ENCODE results near the gene BMP8B.

Gene BMP8B

GRCh38 chr1:39755965-39756659, 32.6 kb downstream of the BMP8B start:
- no peak for DNase-seq

GRCh38 chr1:39754906-39755504, 33.7 kb downstream of the BMP8B start:
- DNase-seq, result no peak

- DNase-seq, result no peak
Measured at GRCh38 chr1:39754026-39754570, 34.6 kb downstream of the BMP8B start.

- DNase-seq, result no peak
Measured at GRCh38 chr1:39753132-39754025, 35.3 kb downstream of the BMP8B start.

GRCh38 chr1:39752703-39753102, 36.0 kb downstream of the BMP8B start:
- DNase-seq, result no peak

- no peak for DNase-seq
Measured at GRCh38 chr1:39751595-39751994, 37.1 kb downstream of the BMP8B start.

- no peak for DNase-seq
Measured at GRCh38 chr1:39745016-39745670, 43.5 kb downstream of the BMP8B start.

GRCh38 chr1:39738622-39739366, 49.9 kb downstream of the BMP8B start, which contains the start of gene PPIE:
TSS of gene PPIE (plus strand) at chr1:39738882. CDS start at chr1:39738901, 19 bp downstream.
- DNase-seq, result peak; percentile 99

- DNase-seq, result no peak
Measured at GRCh38 chr1:39737546-39738169, 51.0 kb downstream of the BMP8B start.

- DNase-seq, result no peak
Measured at GRCh38 chr1:39735731-39736130, 52.9 kb downstream of the BMP8B start.

GRCh38 chr1:39733161-39733560, 55.5 kb downstream of the BMP8B start:
- DNase-seq, result no peak

GRCh38 chr1:39732730-39733129, 55.9 kb downstream of the BMP8B start:
- DNase-seq, result no peak

- DNase-seq, result no peak
Measured at GRCh38 chr1:39729842-39730241, 58.8 kb downstream of the BMP8B start.

GRCh38 chr1:39729030-39729429, 59.6 kb downstream of the BMP8B start:
- no peak for DNase-seq

GRCh38 chr1:39727932-39728317, 60.7 kb downstream of the BMP8B start:
- no peak for DNase-seq

- DNase-seq, result no peak
Measured at GRCh38 chr1:39727221-39727931, 61.3 kb downstream of the BMP8B start.

GRCh38 chr1:39726600-39726999, 62.1 kb downstream of the BMP8B start:
- no peak for DNase-seq

GRCh38 chr1:39722495-39722894, 66.2 kb downstream of the BMP8B start:
- no peak for DNase-seq

- no peak for DNase-seq
Measured at GRCh38 chr1:39721664-39722063, 67.0 kb downstream of the BMP8B start.

GRCh38 chr1:39720094-39720999, 68.3 kb downstream of the BMP8B start:
- DNase-seq, result no peak
